ENCODE data around the gene SCN3B. TPM values are rescaled to one million over a fixed set of nuclear protein-coding genes. Genes with fewer than 3 reads are reported as not detected.
A peak's percentile ranks its signal among the peaks of the same experiment; 100 is the strongest.

Gene SCN3B
- polyA plus RNA-seq (2011; rRNA removed) (0.09 and 0.17 TPM in 2 replicates), polyA minus RNA-seq (2011; rRNA and poly(A)+ RNA removed) (0.14 and 0.17 TPM in 2 replicates)

- DNase-seq (ENCODE audit: low read depth, low spot score), result peak; percentile 21
- ChIA-PET POLR2A (interaction anchor here (0.7 kb wide), 1 partner anchor 59 kb away, joined by 3 read pairs; no protein-coding TSS in a partner anchor), CTCF (interaction anchor here (0.6 to 4.7 kb wide), 5 partner anchors 11 to 57 kb away, joined by 3 to 27 read pairs (median 3); no protein-coding TSS in a partner anchor)
- H3K9me3 ChIP-seq (ENCODE audit: control insufficient read depth, insufficient read depth, low read length), result no peaks in the 10 kb centered on the region; the same call in 1 of the 2 replicates
- peak within 1 kb of the TSS; percentile 66 for H3K4me3 ChIP-seq (ENCODE audit: low read depth, low read length)
- no peak for TF ChIP-seq CTCF (IDR thresholded peaks at IDR 0.05; ENCODE audit: low read depth, low read length)
- H3K27me3 ChIP-seq (ENCODE audit: control insufficient read depth, insufficient read depth, low read length), result peaks cover 8% of the 10 kb centered on the region
- H3K27ac ChIP-seq (ENCODE audit: low read depth, low read length), result no peak within 1 kb of the TSS
Observed at GRCh38 chr11:123654566-123655081, at the start of gene SCN3B. SCN3B (minus strand) TSS chr11:123654624; CDS start chr11:123653801, 823 bp downstream.

- ChIA-PET POLR2A (no interaction called here), CTCF (interaction anchor here (0.6 to 11.4 kb wide), 3 partner anchors 9 to 223 kb away, joined by 3 to 212 read pairs (median 7); no protein-coding TSS in a partner anchor)
- H3K4me3 ChIP-seq (ENCODE audit: low read depth, low read length), result no peak overlapping the region
- peaks cover 14% of the 10 kb centered on the region for H3K27me3 ChIP-seq (ENCODE audit: control insufficient read depth, insufficient read depth, low read length)
- no peak for DNase-seq (ENCODE audit: low read depth, low spot score)
- no peaks in the 10 kb centered on the region for H3K9me3 ChIP-seq (ENCODE audit: control insufficient read depth, insufficient read depth, low read length)
- TF ChIP-seq CTCF (IDR thresholded peaks at IDR 0.05; ENCODE audit: low read depth, low read length), result no peak
- no peak overlapping the region for H3K27ac ChIP-seq (ENCODE audit: low read depth, low read length)
Observed at GRCh38 chr11:123702696-123703095, 48.3 kb upstream of the SCN3B start.

GRCh38 chr11:123702139-123702538 is 47.7 kb upstream of the SCN3B start:
- H3K27ac ChIP-seq (ENCODE audit: low read depth, low read length), result no peak overlapping the region
- ChIA-PET CTCF (interaction anchor here (2.0 kb wide), 1 partner anchor 9 kb away, joined by 7 read pairs; no protein-coding TSS in a partner anchor), POLR2A (no interaction called here)
- no peak overlapping the region for H3K4me3 ChIP-seq (ENCODE audit: low read depth, low read length)
- peaks cover 14% of the 10 kb centered on the region for H3K27me3 ChIP-seq (ENCODE audit: control insufficient read depth, insufficient read depth, low read length)
- no peak for TF ChIP-seq CTCF (IDR thresholded peaks at IDR 0.05; ENCODE audit: low read depth, low read length)
- H3K9me3 ChIP-seq (ENCODE audit: control insufficient read depth, insufficient read depth, low read length), result no peaks in the 10 kb centered on the region
- no peak for DNase-seq (ENCODE audit: low read depth, low spot score)

- Histone ChIP-seq H3K4me3 (ENCODE audit: low read depth, low read length) (no peak overlapping the region), H3K27me3 (ENCODE audit: control insufficient read depth, insufficient read depth, low read length) (peaks cover 14% of the 10 kb centered on the region), H3K27ac (ENCODE audit: low read depth, low read length) (no peak overlapping the region), H3K9me3 (ENCODE audit: control insufficient read depth, insufficient read depth, low read length) (no peaks in the 10 kb centered on the region)
- no peak for TF ChIP-seq CTCF (IDR thresholded peaks at IDR 0.05; ENCODE audit: low read depth, low read length)
- POLR2A ChIA-PET, result no interaction called here
- DNase-seq (ENCODE audit: low read depth, low spot score), result no peak
- CTCF ChIA-PET, result interaction anchor here (3.9 kb wide), 1 partner anchor 10 kb away, joined by 19 read pairs; no protein-coding TSS in a partner anchor
Observed at GRCh38 chr11:123700772-123701171, 46.3 kb upstream of the SCN3B start.

- no peak overlapping the region for H3K4me3 ChIP-seq (ENCODE audit: low read depth, low read length)
Observed at GRCh38 chr11:123698546-123699127, 44.2 kb upstream of the SCN3B start.

More at GRCh38 chr11:123698546-123699127, 44.2 kb upstream of the SCN3B start:
- POLR2A ChIA-PET, result no interaction called here
- Histone ChIP-seq H3K27me3 (ENCODE audit: control insufficient read depth, insufficient read depth, low read length) (peaks cover 8% of the 10 kb centered on the region), H3K9me3 (ENCODE audit: control insufficient read depth, insufficient read depth, low read length) (no peaks in the 10 kb centered on the region), H3K27ac (ENCODE audit: low read depth, low read length) (no peak overlapping the region)
- no peak for TF ChIP-seq CTCF (IDR thresholded peaks at IDR 0.05; ENCODE audit: low read depth, low read length)
- no peak for DNase-seq (ENCODE audit: low read depth, low spot score)
- CTCF ChIA-PET, result interaction anchor here (1.0 to 3.9 kb wide), 4 partner anchors 9 to 122 kb away, joined by 3 to 20 read pairs (median 11); no protein-coding TSS in a partner anchor

Data from AG04450 (cell line).